Activated effector memory CD4-positive, alpha-beta T cell treated with anti-CD3 and anti-CD28 coated beads, Interleukin-2, amount 50 U/mL, for 16 hours (primary cell): ENCODE results near the gene CMTM7.

Experiments used
- DNase-seq: peaks from one replicate; pipeline ENCODE4 v3.0.0-alpha.2; 2020

Gene CMTM7

DNA sequence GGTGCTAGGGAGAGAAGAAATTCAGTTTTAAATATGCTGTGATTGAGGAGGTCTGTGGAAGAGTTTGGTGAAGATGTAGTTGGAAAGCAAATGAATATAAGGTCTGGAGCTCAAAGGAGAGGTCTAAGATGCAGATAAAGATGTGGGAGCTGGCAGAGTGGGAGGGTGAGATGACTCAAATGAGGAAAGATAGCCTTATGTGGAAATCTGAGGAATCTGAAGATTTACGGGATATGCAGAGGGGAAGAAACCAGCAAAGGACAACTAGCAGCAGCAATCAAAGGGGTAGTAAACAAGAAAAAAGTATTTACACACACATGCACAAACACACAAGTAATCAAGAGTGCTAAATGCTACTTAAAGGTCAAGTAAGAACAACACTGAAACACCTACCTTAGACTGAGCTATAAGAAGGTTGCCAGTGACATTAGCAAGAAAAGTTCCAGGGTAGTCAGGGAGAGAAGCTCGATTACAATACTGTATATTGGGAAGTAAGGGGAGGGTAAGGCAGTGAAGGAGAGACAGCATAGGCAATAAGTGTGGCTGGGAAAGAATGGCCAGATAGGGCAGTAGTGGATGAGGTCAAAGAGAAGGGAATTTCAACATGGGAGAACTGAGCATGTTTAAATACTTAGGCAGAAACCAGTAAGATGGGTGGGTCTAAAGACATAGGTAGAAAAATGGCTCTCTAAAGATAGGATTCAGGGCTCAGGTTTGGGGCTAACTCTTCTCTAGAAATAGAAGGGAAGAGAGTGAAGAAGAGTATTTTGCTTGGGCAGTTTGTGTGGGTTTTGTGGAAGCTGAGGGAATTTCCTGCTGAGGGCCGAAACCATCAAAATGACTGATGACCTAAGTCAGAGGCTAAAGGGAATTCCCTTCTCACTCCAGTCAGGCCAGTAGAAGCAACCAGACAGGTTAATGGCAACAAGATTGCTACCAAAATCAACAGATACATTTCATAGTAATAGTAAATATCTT, 102.1 kb downstream of the CMTM7 start:
- DNase-seq = no peak

DNA sequence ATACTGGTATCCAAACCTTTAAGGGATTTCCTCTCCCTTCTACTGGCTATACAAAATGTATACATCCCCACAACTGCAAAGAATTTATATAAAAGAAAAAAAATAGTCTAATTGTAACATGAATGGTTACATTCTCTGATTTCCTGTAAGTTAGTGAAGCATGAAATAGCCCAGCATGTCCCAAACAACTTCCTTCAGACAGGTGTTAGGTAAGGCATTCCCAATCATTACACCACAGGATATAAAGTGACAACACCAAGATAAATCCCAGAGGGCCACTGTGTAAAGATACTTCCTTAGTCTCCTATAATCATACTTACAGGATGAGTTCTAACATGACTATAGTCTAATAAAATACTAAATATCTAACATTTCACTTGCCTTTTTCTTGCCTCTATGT, 103.4 kb downstream of the CMTM7 start:
- DNase-seq = no peak

DNA sequence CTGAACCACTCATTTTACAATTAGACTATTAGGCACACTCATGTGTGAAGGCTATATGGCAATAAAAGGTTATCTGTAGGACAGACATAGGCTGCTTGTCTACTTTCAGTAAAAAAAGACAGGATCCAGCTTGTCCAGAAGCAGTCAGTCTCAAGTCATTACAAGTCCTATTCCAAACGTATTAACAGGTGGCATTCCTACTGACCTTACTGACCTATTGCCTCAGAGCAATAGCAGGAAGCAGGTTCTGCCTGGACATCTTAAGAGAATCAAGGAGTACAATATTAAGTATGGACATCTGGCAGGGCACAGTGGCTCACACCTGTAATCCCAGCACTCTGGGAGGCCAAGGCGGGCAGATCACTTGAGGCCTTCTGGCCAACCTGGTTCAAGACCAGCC, 104.0 kb downstream of the CMTM7 start:
- no peak for DNase-seq

DNA sequence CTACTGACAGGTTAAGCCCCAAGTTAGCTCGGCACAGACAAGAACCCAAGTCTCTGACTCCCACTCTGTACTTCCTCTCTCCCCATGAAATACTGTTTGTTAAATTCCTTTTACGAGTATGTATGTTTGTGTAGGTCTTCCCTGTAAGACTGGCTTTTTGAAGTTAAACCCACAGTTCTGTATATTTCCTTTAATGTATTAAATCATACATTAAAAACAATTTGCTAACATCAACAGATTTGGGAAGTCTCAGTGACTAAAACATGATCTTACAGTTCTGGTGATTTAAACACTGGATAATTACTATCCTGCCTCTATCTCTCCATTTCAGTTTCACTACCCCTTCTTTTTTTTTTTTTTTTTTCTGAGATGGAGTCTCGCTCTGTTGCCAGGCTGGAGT, 106.6 kb downstream of the CMTM7 start:
- no peak for DNase-seq

DNA sequence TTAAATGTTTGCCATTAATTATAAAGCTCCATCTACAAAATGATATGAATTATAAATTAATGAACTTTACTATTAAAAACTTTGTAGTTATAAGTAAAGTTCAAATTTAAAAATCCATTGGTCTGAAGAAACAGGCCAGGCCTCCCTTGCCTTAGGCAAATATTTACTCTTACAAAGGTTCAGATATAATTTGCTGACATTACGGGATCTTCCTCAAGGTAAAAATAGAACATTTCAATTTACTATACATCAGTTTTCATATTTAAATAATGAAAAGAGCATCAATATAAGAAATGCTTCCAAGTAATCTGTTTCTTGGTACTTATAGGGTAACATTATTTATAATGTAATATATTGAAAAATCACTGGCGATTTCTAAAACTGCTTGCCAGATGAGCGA, 107.3 kb downstream of the CMTM7 start:
- DNase-seq = no peak

DNA sequence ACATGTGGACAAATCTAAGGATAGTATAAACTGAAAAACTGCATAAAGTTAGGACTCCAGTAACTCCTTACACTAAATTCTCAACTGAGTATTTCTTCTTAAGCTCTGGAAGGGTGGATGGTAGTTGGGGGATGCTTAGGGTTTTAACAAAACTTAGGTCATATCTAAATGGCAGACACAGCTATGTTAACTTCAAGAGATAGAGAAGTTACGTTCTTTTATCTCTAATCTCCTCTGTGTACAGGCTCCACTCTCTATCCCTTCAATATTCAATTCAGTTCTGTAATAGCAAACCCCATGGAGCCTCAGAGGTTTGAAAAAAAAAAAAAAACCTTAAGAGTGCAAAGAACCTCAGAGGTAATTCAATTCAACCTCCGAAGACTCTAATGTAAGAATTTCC, 107.9 kb downstream of the CMTM7 start:
- DNase-seq = no peak

DNA sequence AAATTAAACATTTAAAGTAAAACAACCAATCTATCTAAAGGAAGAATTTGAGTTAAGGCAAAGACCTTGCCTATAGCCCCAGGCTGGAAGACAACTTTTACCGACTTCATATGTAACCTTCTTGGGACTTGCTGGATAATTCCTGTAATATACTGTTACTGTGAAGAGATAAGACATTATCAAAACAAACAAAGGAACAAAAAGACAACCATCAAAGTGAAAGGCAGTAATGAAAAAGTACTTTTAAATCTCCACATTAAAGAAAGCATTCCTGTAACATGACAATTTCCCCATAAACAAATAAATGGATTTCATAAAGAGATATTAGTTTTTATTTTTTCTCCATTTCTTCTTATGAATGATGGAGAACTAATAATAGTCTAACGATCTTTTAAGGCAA, 108.6 kb downstream of the CMTM7 start:
- DNase-seq = no peak

DNA sequence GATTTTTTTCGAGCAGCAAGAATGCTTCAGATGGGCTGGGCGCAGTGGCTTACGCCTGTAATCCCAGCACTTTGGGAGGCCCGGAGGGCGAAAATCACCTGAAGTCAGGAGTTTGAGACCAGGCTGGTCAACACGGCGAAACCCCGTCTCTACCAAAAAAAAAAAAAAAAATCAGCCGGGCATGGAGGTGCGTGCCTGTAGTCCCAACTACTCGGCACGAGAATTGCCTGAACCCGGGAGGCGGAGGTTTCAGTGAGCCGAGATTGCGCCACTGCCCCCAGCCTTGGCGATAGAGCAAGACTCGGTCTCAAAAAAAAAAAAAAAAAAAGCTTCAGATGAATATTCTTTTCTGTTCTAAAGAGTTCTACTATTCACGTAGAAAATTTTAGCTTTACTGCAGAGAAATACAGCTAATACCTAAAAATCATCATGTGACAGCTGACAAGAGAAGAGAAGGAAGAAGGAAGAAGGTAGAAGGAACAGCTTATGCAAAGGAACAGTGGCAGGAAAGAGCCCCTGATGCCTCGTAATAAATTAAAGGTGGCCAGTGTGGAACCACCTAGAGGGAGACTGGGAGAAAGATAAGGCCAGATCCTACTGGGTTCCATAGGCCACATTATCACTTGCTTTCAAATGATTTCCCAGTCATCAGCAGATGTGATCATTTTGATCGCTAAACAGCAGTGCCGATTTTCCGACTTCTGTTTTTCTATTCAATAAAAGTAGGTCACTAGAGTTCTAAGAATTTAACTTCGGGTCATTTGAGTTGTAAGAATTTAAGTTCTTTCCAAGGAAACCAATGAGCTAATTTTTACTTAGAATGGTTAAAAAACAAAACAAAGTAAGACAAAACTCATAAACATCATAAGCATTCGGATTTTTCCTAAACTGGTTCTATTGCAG, 109.5 kb downstream of the CMTM7 start:
- no peak for DNase-seq

DNA sequence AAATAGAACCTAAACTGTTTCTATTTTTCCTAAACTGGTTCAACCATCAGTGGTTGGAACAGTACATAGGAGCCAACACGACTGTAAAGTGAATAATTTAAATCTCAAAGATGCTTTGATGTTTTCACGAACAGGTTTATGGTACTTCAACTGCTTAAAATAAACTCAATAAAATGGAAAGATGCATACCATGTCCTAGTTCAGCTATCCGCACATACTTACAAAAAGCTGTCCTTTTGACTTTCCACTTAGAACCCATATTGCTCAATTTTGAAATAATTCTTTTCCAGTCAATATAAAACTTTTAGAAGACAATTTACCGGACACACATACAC, 110.1 kb downstream of the CMTM7 start:
- no peak for DNase-seq

DNA sequence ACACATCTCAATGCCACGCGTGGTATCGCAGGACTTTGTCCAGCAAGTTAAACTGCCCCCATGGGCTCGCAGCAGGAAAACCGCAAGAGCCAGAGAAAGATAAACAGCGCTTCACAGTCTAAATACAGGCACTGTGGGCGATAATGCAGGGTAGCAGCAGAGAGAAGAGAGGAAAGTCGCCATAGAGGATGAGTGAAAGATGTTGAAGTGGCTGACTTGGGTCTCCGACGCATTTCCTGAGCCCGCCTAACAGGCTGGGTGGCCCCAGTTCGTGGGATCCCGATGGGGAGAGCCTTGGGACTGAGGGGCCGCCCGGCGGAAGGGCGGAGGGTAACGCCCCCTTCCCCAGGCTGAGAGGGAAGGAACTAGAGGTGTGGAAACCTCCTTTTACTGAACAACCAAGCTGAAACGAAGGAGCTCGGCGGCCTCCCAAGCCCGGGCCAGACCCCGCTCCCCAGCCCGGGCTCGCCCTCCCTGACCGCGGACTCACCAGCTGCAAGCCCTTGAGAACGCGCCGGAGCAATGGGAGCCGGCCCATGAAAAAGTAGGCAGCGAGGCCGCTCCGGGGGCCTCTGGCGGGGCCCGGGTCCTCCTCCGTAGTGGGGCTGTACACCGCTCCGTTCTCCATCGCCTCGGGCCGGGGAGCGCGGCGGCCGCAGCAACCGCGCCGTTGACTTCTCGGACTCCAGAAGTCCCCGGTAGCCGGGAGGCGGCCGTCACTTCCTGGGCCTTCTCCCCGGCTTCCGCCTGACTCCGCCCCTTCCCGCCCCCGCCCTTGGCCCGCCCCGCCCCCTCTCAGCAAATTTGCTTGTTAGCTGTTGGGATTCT, 110.7 kb downstream of the CMTM7 start, which contains the start of gene CMTM6:
Gene CMTM6, minus strand, starts transcription at position 735 of the 828 bp plus-strand sequence. Its CDS starts 107 bp downstream, at position 628.
- DNase-seq = peak; percentile 91

DNA sequence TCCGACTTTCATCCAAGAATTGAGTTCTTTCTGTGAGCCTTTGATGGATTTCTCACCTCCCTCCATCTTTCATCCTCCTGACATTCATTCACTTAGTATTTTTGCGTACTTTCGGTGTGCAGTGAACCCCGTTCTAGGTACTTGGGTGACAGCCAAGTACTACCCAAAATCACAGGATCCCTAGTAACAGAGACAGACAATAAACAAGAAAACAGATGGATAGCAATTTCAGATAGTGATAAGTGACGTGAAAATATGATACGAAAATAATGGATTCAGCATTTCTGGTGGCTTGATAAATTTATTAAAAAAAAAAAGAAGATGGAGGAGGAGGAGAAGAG, 111.3 kb downstream of the CMTM7 start:
- no peak for DNase-seq
